Fibroblast of skin of abdomen (primary cell): ENCODE data around the gene CTBP2.
"Not testable (repeated sequence)": the region's sequence is repeated elsewhere in the genome, so short reads cannot be mapped to it uniquely, and the experiment has no call there.

Source experiments
- DNase-seq: peaks from one replicate; pipeline ENCODE4 v3.0.0-alpha.2; 2013

The CTBP2 gene

GRCh38 chr10:125085258-125086054 lies 74.9 kb downstream of the CTBP2 start:
- no peak for DNase-seq

GRCh38 chr10:125084614-125085257 lies 75.6 kb downstream of the CTBP2 start:
- DNase-seq, result no peak

GRCh38 chr10:125084191-125084613 lies 76.2 kb downstream of the CTBP2 start:
- DNase-seq, result peak; percentile 93

- peak; percentile 73 for DNase-seq
Measured at GRCh38 chr10:125083576-125083920, 76.8 kb downstream of the CTBP2 start.

GRCh38 chr10:125082881-125083575 lies 77.3 kb downstream of the CTBP2 start:
- peak; percentile 57 for DNase-seq

- DNase-seq, result not testable (repeated sequence)
Measured at GRCh38 chr10:125082471-125082870, 77.9 kb downstream of the CTBP2 start.

- DNase-seq, result no peak
Measured at GRCh38 chr10:125081931-125082330, 78.4 kb downstream of the CTBP2 start.

GRCh38 chr10:125080984-125081383 lies 79.4 kb downstream of the CTBP2 start:
- DNase-seq, result no peak

GRCh38 chr10:125080296-125080695 lies 80.1 kb downstream of the CTBP2 start:
- no peak for DNase-seq

- no peak for DNase-seq
Measured at GRCh38 chr10:125079091-125079600, 81.2 kb downstream of the CTBP2 start.

GRCh38 chr10:125076891-125077541 lies 83.3 kb downstream of the CTBP2 start:
- no peak for DNase-seq

- DNase-seq, result no peak
Measured at GRCh38 chr10:125076121-125076825, 84.1 kb downstream of the CTBP2 start.

GRCh38 chr10:125073996-125074395 lies 86.4 kb downstream of the CTBP2 start:
- no peak for DNase-seq

GRCh38 chr10:125072794-125073193 lies 87.6 kb downstream of the CTBP2 start:
- no peak for DNase-seq

GRCh38 chr10:125071008-125071407 lies 89.4 kb downstream of the CTBP2 start:
- no peak for DNase-seq

GRCh38 chr10:125068406-125068805 lies 92.0 kb downstream of the CTBP2 start:
- DNase-seq, result no peak

- DNase-seq, result no peak
Measured at GRCh38 chr10:125067764-125068163, 92.6 kb downstream of the CTBP2 start.

- no peak for DNase-seq
Measured at GRCh38 chr10:125066764-125067450, 93.5 kb downstream of the CTBP2 start.

- DNase-seq, result peak; percentile 82
Measured at GRCh38 chr10:125064681-125065492, 95.5 kb downstream of the CTBP2 start.

- DNase-seq, result peak; percentile 58
Measured at GRCh38 chr10:125063256-125063925, 97.0 kb downstream of the CTBP2 start.
